PC-9 (cell line): ENCODE results near the gene OPRPN.

Experiments used
- CTCF ChIP-seq: fragments of 200-600 bp; sonication (generic); conservative IDR thresholded peaks from 2 replicates; pipeline ENCODE4 v1.6.1; 2017; ENCODE audit warnings: mixed run types, antibody characterized with exemption, mild to moderate bottlenecking, moderate library complexity
- EZH2 ChIP-seq: fragments of 200-600 bp; sonication (generic); IDR thresholded peaks from 2 replicates; pipeline ENCODE4 v1.8.0; 2017; ENCODE audit warnings: antibody characterized with exemption, low read depth

- TF ChIP-seq CTCF (no peak), EZH2 (no peak)
These were observed 25.8 kb upstream of the OPRPN start for GRCh38 chr4:70371987-70372386.
